GM12878 (cell line): ENCODE data around the gene TECPR1. TPM values are rescaled to one million over a fixed set of nuclear protein-coding genes. Genes with fewer than 3 reads are reported as not detected.
A peak's percentile ranks its signal among the peaks of the same experiment; 100 is the strongest.

Experiments
- CEBPB ChIP-seq, 2 experiments: fragments of 150-350 bp in 1 of 2; IDR thresholded peaks; 2 replicates each; pipeline ENCODE4 v1.6.1; 2012 to 2014; ENCODE audit warnings: low read depth in 2 of 2, low read length in 2 of 2, borderline replicate concordance in 1 of 2, inconsistent platforms in 1 of 2
- CHD2 ChIP-seq: IDR thresholded peaks from 2 replicates; pipeline ENCODE4 v1.6.1; 2011; ENCODE audit warnings: low read depth, low read length, improper control_type of control experiment, borderline replicate concordance
- FOXK2 ChIP-seq: fragments of 450-650 bp; IDR thresholded peaks from 2 replicates; pipeline ENCODE4 v1.6.1; 2017; ENCODE audit warnings: mild to moderate bottlenecking, moderate library complexity
- FOXM1 ChIP-seq: IDR thresholded peaks from 2 replicates; pipeline ENCODE4 v1.6.1; 2012; ENCODE audit warnings: low read depth, mild to moderate bottlenecking, inconsistent platforms, low read length, moderate library complexity
- HDAC6 ChIP-seq: fragments of 200-600 bp; sonication (generic); IDR thresholded peaks from one replicate; pipeline ENCODE4 v1.8.0; 2017; ENCODE audit warnings: antibody characterized with exemption; ENCODE audit not compliant: unreplicated experiment
- HDGF ChIP-seq: fragments of 450-650 bp; IDR thresholded peaks from 2 replicates; pipeline ENCODE4 v1.6.1; 2016; ENCODE audit warnings: antibody characterized with exemption
- IKZF1 ChIP-seq: fragments of 450-650 bp; conservative IDR thresholded peaks from 2 replicates; pipeline ENCODE4 v1.6.1; 2017; ENCODE audit warnings: antibody characterized with exemption, mild to moderate bottlenecking
- MLLT1 ChIP-seq: fragments of 450-650 bp; IDR thresholded peaks from 2 replicates; pipeline ENCODE4 v1.6.1; 2016; ENCODE audit warnings: mild to moderate bottlenecking
- NR2C2 ChIP-seq: IDR thresholded peaks from 2 replicates; pipeline ENCODE4 v1.6.1; 2011; ENCODE audit warnings: borderline replicate concordance, low read depth; ENCODE audit not compliant: control insufficient read depth, insufficient read length
- PRDM15 ChIP-seq: fragments of 450-650 bp; formaldehyde crosslinking; IDR thresholded peaks from 2 replicates; pipeline ENCODE4 v1.4.0; 2020; ENCODE audit warnings: mild to moderate bottlenecking, moderate library complexity
- RBBP5 ChIP-seq: fragments of 200-600 bp; sonication (generic); conservative IDR thresholded peaks from 2 replicates; pipeline ENCODE4 v1.6.1; 2016
- TCF12 ChIP-seq: IDR thresholded peaks from 2 replicates; pipeline ENCODE4 v1.6.1; 2011; ENCODE audit warnings: low read depth, mild to moderate bottlenecking, low read length
- polyA plus RNA-seq, 11 experiments: library from polyadenylated mRNA; depleted of rRNA in 4 of 11; unstranded in 6 of 11; stranded (reverse) in 5 of 11; fragments of >200 nt; fragmentation: Nextera tagmentation in 4 of 11; fragmentation: Illumina TruSeq in 1 of 11; extraction: Ambion mirVana in 4 of 11; extraction: Trizol in 1 of 11; gene quantifications; 1 replicate in 1 of 11; 2 replicates in 10 of 11; pipeline versions ENCODE4 v1.2.1 to v1.2.3, GENCODE V29; 2011 to 2016; ENCODE audit warnings: inconsistent platforms in 2 of 11, missing spikeins in 2 of 11, low read depth in 1 of 11
- total RNA-seq, 4 experiments: library from RNA; depleted of rRNA in 3 of 4; stranded (reverse); fragments of >200 nt in 3 of 4; fragmentation: Illumina TruSeq in 1 of 4; extraction: Trizol in 1 of 4; gene quantifications; 2 replicates each; pipeline versions ENCODE4 v1.2.1 to v1.2.3, GENCODE V29; 2013 to 2021
- TF ChIP-seq, protein P1 (sequence below): fragments of 450-650 bp; conservative IDR thresholded peaks from 2 replicates; pipeline ENCODE4 v1.6.1; 2017; ENCODE audit warnings: mild to moderate bottlenecking, moderate library complexity

Gene TECPR1
- total and polyA plus RNA-seq, 10 of the 15 experiments (the other 5 are each of a cell fraction or from before 2014, with no cell fraction given), result 0.26 to 16.8 (median 4.2) TPM

GRCh38 chr7:98252425-98253054, 508 bp upstream of the TECPR1 start (continued):
- no peak for TF ChIP-seq CEBPB (IDR thresholded peaks at IDR 0.05; ENCODE audit: borderline replicate concordance in 1 of 2, low read depth in 2 of 2, low read length in 2 of 2)
- TF ChIP-seq PRDM15, result no peak
- no peak for TF ChIP-seq NR2C2
- no peak for TF ChIP-seq FOXK2
- TF ChIP-seq TCF12, result no peak
- TF ChIP-seq RBBP5, result no peak
- TF ChIP-seq HDGF, result peak; percentile 13; the same call in 1 of the 2 replicates
- no peak for TF ChIP-seq HDAC6
- TF ChIP-seq CHD2, result no peak
- TF ChIP-seq, protein P1, sequence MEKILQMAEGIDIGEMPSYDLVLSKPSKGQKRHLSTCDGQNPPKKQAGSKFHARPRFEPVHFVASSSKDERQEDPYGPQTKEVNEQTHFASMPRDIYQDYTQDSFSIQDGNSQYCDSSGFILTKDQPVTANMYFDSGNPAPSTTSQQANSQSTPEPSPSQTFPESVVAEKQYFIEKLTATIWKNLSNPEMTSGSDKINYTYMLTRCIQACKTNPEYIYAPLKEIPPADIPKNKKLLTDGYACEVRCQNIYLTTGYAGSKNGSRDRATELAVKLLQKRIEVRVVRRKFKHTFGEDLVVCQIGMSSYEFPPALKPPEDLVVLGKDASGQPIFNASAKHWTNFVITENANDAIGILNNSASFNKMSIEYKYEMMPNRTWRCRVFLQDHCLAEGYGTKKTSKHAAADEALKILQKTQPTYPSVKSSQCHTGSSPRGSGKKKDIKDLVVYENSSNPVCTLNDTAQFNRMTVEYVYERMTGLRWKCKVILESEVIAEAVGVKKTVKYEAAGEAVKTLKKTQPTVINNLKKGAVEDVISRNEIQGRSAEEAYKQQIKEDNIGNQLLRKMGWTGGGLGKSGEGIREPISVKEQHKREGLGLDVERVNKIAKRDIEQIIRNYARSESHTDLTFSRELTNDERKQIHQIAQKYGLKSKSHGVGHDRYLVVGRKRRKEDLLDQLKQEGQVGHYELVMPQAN, result peak; percentile 63; the same call in 1 of the 2 replicates
- TF ChIP-seq MLLT1, result peak; percentile 71; the same call in 1 of the 2 replicates
- TF ChIP-seq IKZF1, result peak; percentile 46; the same call in 1 of the 2 replicates
- TF ChIP-seq FOXM1, result no peak
